ENCODE measurements around the gene SCAMP1. TPM values are rescaled to one million over a fixed set of nuclear protein-coding genes. Genes with fewer than 3 reads are reported as not detected.

The SCAMP1 gene
- total RNA-seq, 4 donors from 2014 or later, result 22.5 to 30.8 (median 28.3) TPM

- 82 to 98% methylated on average over 1 of the region's 1 CpG for WGBS, 2 donors
- Histone ChIP-seq H3K9me3 (no peaks in the 10 kb centered on the region), H3K27me3 (no peaks in the 10 kb centered on the region), H3K4me3 (no peak overlapping the region), H3K36me3 (peaks cover 0 to 15% (median 0%) of the 10 kb centered on the region in 3 donors), H3K4me1 (no peaks in the 10 kb centered on the region), H3K27ac (no peak overlapping the region)
- no peak for DNase-seq (ENCODE audit: low spot score in 2 of 2)
- TF ChIP-seq POLR2A (IDR thresholded peaks at IDR 0.05), result no peak
- TF ChIP-seq EP300 (IDR thresholded peaks at IDR 0.05), result no peak
- no peak for TF ChIP-seq CTCF (IDR thresholded peaks at IDR 0.05)
These were observed 116.4 kb downstream of the SCAMP1 start for GRCh38 chr5:78476795-78477194.

- no peak overlapping the region for H3K4me3 ChIP-seq
- DNase-seq (ENCODE audit: low spot score in 2 of 2), result no peak
- peaks cover 0 to 22% (median 0%) of the 10 kb centered on the region in 3 donors for H3K36me3 ChIP-seq
- H3K4me1 ChIP-seq, result peaks cover 0 to 45% (median 12%) of the 10 kb centered on the region in 4 donors
- H3K27me3 ChIP-seq, result no peaks in the 10 kb centered on the region
- TF ChIP-seq EP300 (IDR thresholded peaks at IDR 0.05) (no peak), CTCF (IDR thresholded peaks at IDR 0.05) (no peak), POLR2A (IDR thresholded peaks at IDR 0.05) (no peak)
- 100% methylated on average over 1 of the region's 1 CpG for WGBS, 2 donors
- H3K27ac ChIP-seq, result no peak overlapping the region
- no peaks in the 10 kb centered on the region for H3K9me3 ChIP-seq
These were observed 122.5 kb downstream of the SCAMP1 start for GRCh38 chr5:78482948-78483347.

GRCh38 chr5:78483809-78484521 lies 123.5 kb downstream of the SCAMP1 start:
- H3K27ac ChIP-seq, result peak overlapping the region in 1 of 4 donors; percentile 69
- TF ChIP-seq EP300 (IDR thresholded peaks at IDR 0.05) (peak in 1 of 2 donors; percentile 76), POLR2A (IDR thresholded peaks at IDR 0.05) (no peak)
- no peak overlapping the region for H3K4me3 ChIP-seq
- peaks cover 0 to 32% (median 0%) of the 10 kb centered on the region in 3 donors for H3K36me3 ChIP-seq
- H3K27me3 ChIP-seq, result no peaks in the 10 kb centered on the region
- WGBS, 2 donors, result 57 to 60% methylated on average over 3 of the region's 3 CpGs
- H3K9me3 ChIP-seq, result no peaks in the 10 kb centered on the region
- DNase-seq (ENCODE audit: low spot score in 2 of 2), result no peak
- H3K4me1 ChIP-seq, result peaks cover 0 to 55% (median 15%) of the 10 kb centered on the region in 4 donors

GRCh38 chr5:78486218-78486617 lies 125.8 kb downstream of the SCAMP1 start:
- TF ChIP-seq CTCF (IDR thresholded peaks at IDR 0.05) (no peak), POLR2A (IDR thresholded peaks at IDR 0.05) (no peak), EP300 (IDR thresholded peaks at IDR 0.05) (peak in 1 of 2 donors; percentile 7)
- Histone ChIP-seq H3K27ac (peak overlapping the region in 3 of 4 donors; percentile 20 to 69 (median 52)), H3K36me3 (peaks cover 0 to 43% (median 0%) of the 10 kb centered on the region in 3 donors), H3K9me3 (no peaks in the 10 kb centered on the region), H3K27me3 (no peaks in the 10 kb centered on the region), H3K4me3 (no peak overlapping the region), H3K4me1 (peaks cover 0 to 56% (median 15%) of the 10 kb centered on the region in 4 donors)
- WGBS, 2 donors, result 32 to 35% methylated on average over 2 of the region's 2 CpGs
- no peak for DNase-seq (ENCODE audit: low spot score in 2 of 2)

- H3K4me3 ChIP-seq, result no peak overlapping the region
- WGBS, 2 donors, result 59 to 61% methylated on average over 4 of the region's 4 CpGs
- H3K27ac ChIP-seq, result peak overlapping the region in 1 of 4 donors; percentile 22
- H3K4me1 ChIP-seq, result peaks cover 0 to 56% (median 15%) of the 10 kb centered on the region in 4 donors
- no peaks in the 10 kb centered on the region for H3K9me3 ChIP-seq
- DNase-seq (ENCODE audit: low spot score in 2 of 2), result no peak
- H3K27me3 ChIP-seq, result no peaks in the 10 kb centered on the region
- peaks cover 0 to 35% (median 0%) of the 10 kb centered on the region in 3 donors for H3K36me3 ChIP-seq
- no peak for TF ChIP-seq POLR2A (IDR thresholded peaks at IDR 0.05)
These were observed 127.4 kb downstream of the SCAMP1 start for GRCh38 chr5:78487846-78488245.
